ENCODE results near the gene COPG1.

The COPG1 gene

GRCh38 chr3:129323651-129324294 is 74.4 kb downstream of the COPG1 start:
- DNase-seq (ENCODE audit: insufficient read length, low spot score) (no peak), FAIRE-seq (no peak)
- no peak for TF ChIP-seq CTCF (IDR thresholded peaks at IDR 0.05; ENCODE audit: insufficient read depth, missing control alignments)

GRCh38 chr3:129324855-129325254 is 75.4 kb downstream of the COPG1 start:
- FAIRE-seq, result no peak
- TF ChIP-seq CTCF (IDR thresholded peaks at IDR 0.05; ENCODE audit: insufficient read depth, missing control alignments), result no peak
- DNase-seq (ENCODE audit: insufficient read length, low spot score), result no peak

- no peak for TF ChIP-seq CTCF (IDR thresholded peaks at IDR 0.05; ENCODE audit: insufficient read depth, missing control alignments)
- DNase-seq (ENCODE audit: insufficient read length, low spot score), result no peak
- no peak for FAIRE-seq
Measured at GRCh38 chr3:129325383-129325782, 76.0 kb downstream of the COPG1 start.

GRCh38 chr3:129326138-129326537 is 76.7 kb downstream of the COPG1 start:
- TF ChIP-seq CTCF (IDR thresholded peaks at IDR 0.05; ENCODE audit: insufficient read depth, missing control alignments), result no peak
- no peak for FAIRE-seq
- no peak for DNase-seq (ENCODE audit: insufficient read length, low spot score)

- TF ChIP-seq CTCF (IDR thresholded peaks at IDR 0.05; ENCODE audit: insufficient read depth, missing control alignments), result no peak
- DNase-seq (ENCODE audit: insufficient read length, low spot score) (no peak), FAIRE-seq (no peak)
Measured at GRCh38 chr3:129326595-129326994, 77.2 kb downstream of the COPG1 start.
